Measurements from ENCODE around the gene ACOXL. TPM values are rescaled to one million over a fixed set of nuclear protein-coding genes. Genes with fewer than 3 reads are reported as not detected.

The ACOXL gene
- total RNA-seq, 2 donors from 2014 or later, result not detected

DNA sequence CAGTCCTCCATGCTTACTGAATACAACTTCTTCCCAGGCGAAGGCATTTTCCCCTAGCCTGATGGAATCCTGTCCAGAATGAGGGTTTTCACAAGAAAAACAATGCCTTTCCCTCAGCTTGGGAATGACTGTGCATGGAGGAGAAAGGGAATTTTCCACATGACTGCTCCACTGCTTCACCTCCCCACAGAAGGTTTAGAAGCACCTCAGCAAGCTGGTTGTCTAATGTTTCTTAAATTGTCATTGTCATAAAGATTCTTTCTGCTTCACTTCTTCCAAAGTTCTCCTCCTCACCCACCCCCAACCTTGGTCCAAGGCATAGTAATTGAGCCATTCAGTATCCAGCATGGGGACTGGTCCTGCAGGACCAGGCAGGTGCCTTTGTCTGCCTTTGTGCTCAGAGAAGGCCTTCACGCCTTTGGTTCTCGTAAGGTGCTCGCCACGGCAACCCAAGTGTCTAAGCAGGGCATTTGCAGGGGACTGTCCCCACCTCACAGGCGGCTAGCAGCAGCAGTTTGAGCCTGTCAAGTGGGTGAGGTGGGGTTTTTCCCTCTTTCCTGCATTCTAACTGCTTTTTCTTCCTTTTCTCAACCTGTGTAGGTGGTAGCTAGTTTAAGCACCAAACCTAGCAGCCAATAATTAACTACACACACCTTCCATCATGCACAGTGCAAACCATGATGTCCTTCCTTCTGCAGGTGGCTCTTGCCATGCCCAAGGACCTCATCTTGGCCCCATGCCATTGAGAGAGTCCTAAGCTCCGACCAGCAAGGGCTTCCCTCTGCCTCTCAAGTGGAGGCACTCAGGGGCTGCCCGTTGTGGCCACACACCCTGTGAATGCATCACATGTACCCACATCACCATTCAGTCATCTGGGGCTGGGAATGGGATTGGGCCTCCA lies 322.7 kb downstream of the ACOXL start:
- DNase-seq (ENCODE audit: low spot score) (no peak), ATAC-seq (ENCODE audit: insufficient number of reproducible peaks, low FRiP score, low read depth) (no peak)
- Histone ChIP-seq H3K4me1 (ENCODE audit: control insufficient read depth in 1 of 2, low read depth in 2 of 2) (no peaks in the 10 kb centered on the region), H3K27me3 (replicated peaks; ENCODE audit: insufficient read depth) (no peaks in the 10 kb centered on the region), H3K9me3 (no peaks in the 10 kb centered on the region), H3K4me3 (no peak overlapping the region), H3K27ac (no peak overlapping the region), H3K36me3 (no peaks in the 10 kb centered on the region)
- TF ChIP-seq, protein P1, sequence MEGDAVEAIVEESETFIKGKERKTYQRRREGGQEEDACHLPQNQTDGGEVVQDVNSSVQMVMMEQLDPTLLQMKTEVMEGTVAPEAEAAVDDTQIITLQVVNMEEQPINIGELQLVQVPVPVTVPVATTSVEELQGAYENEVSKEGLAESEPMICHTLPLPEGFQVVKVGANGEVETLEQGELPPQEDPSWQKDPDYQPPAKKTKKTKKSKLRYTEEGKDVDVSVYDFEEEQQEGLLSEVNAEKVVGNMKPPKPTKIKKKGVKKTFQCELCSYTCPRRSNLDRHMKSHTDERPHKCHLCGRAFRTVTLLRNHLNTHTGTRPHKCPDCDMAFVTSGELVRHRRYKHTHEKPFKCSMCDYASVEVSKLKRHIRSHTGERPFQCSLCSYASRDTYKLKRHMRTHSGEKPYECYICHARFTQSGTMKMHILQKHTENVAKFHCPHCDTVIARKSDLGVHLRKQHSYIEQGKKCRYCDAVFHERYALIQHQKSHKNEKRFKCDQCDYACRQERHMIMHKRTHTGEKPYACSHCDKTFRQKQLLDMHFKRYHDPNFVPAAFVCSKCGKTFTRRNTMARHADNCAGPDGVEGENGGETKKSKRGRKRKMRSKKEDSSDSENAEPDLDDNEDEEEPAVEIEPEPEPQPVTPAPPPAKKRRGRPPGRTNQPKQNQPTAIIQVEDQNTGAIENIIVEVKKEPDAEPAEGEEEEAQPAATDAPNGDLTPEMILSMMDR (IDR thresholded peaks at IDR 0.05), result no peak

DNA sequence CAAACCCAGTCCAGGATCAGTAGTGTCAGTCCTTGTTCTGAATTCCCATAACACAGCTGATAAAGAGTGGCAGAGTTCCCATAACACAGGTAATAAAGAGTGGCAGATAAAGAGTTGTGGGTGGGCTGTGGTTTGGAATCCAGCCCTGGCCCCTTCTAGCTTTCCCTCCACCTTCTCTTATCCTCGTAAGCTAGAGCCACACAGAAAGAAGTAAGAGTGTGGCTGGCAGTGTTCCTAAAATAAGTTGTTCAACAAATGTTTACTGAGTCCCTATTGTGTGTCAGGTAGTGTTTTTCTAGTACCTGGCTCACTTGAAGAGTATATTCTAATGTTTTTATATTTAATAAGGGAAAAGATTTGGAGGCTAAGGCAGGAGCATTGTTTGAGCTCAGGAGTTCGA lies 323.4 kb downstream of the ACOXL start:
- Histone ChIP-seq H3K36me3 (no peaks in the 10 kb centered on the region), H3K9me3 (no peaks in the 10 kb centered on the region), H3K4me3 (no peak overlapping the region), H3K27ac (no peak overlapping the region), H3K4me1 (ENCODE audit: control insufficient read depth in 1 of 2, low read depth in 2 of 2) (no peaks in the 10 kb centered on the region), H3K27me3 (replicated peaks; ENCODE audit: insufficient read depth) (no peaks in the 10 kb centered on the region)
- TF ChIP-seq, protein P1 (IDR thresholded peaks at IDR 0.05), result no peak
- no peak for ATAC-seq (ENCODE audit: insufficient number of reproducible peaks, low FRiP score, low read depth)
- DNase-seq (ENCODE audit: low spot score), result no peak

DNA sequence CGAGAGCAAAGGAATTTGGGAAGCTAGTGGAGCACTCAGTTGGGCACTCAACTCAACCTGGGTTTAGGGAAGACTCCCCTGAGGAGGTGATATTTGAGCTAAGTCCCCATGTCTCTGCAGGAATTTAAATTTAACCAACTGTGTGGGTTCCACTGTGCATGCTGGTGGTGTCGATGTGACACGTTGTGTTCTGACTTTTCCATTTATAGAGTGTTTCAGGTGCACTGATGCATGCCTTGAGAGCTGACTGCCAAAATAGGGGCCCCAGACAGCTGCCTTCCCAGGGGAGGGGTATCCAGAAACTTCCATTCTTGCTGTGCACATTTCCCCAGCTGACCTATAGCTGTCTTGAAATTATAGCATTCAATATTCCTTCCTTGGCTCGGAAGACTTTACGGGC lies 324.7 kb downstream of the ACOXL start:
- Histone ChIP-seq H3K9me3 (no peaks in the 10 kb centered on the region), H3K27me3 (replicated peaks; ENCODE audit: insufficient read depth) (no peaks in the 10 kb centered on the region), H3K4me1 (ENCODE audit: control insufficient read depth in 1 of 2, low read depth in 2 of 2) (no peaks in the 10 kb centered on the region), H3K4me3 (no peak overlapping the region), H3K36me3 (no peaks in the 10 kb centered on the region), H3K27ac (no peak overlapping the region)
- no peak for ATAC-seq (ENCODE audit: insufficient number of reproducible peaks, low FRiP score, low read depth)
- DNase-seq (ENCODE audit: low spot score), result no peak
- TF ChIP-seq, protein P1 (IDR thresholded peaks at IDR 0.05), result no peak

DNA sequence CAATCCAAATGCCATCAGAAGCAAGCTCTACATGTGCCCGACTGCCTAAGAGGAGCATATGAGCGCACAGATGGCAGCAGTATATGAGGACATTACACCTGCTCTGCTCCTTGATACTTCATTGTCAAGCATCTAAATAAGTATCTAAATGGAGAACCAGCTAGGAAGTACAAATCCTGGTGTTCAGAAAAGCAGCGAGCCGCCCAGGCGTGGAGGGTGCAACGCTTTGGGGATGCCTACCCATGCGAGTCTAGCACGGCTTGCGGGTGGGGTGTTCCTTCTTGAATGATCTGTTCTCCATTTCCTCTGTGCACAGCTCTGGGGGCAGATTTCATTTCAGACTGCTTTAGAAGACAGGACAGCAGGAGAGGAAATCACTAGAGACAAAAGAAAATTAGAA lies 325.3 kb downstream of the ACOXL start:
- no peaks in the 10 kb centered on the region for H3K27me3 ChIP-seq (replicated peaks; ENCODE audit: insufficient read depth)
- no peaks in the 10 kb centered on the region for H3K4me1 ChIP-seq (ENCODE audit: control insufficient read depth in 1 of 2, low read depth in 2 of 2)
- H3K4me3 ChIP-seq, result no peak overlapping the region
- H3K27ac ChIP-seq, result no peak overlapping the region
- no peak for ATAC-seq (ENCODE audit: insufficient number of reproducible peaks, low FRiP score, low read depth)
- TF ChIP-seq, protein P1 (IDR thresholded peaks at IDR 0.05), result no peak
- no peaks in the 10 kb centered on the region for H3K36me3 ChIP-seq
- no peak for DNase-seq (ENCODE audit: low spot score)
- H3K9me3 ChIP-seq, result no peaks in the 10 kb centered on the region

DNA sequence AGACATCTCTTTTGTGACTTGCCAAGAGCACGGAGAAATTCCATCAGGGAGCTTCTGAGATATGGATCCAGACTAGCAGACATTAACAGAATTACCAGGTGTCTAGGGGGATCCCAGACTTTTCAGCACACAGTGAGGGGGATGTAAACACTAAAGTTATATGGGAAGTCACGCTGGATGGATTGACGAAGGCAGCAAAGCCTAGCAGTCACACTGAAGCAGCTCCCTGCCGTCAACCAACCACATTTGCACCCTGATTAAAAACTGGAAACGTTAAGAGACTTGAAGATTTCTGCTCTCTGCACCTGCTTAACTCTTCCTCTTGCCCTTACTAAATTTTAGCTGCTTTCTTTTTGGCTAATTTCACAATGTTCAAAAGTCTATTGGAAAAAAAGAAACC lies 325.9 kb downstream of the ACOXL start:
- no peaks in the 10 kb centered on the region for H3K4me1 ChIP-seq (ENCODE audit: control insufficient read depth in 1 of 2, low read depth in 2 of 2)
- no peaks in the 10 kb centered on the region for H3K36me3 ChIP-seq
- no peaks in the 10 kb centered on the region for H3K27me3 ChIP-seq (replicated peaks; ENCODE audit: insufficient read depth)
- H3K9me3 ChIP-seq, result no peaks in the 10 kb centered on the region
- TF ChIP-seq, protein P1 (IDR thresholded peaks at IDR 0.05), result no peak
- no peak for ATAC-seq (ENCODE audit: insufficient number of reproducible peaks, low FRiP score, low read depth)
- no peak overlapping the region for H3K4me3 ChIP-seq
- no peak for DNase-seq (ENCODE audit: low spot score)
- H3K27ac ChIP-seq, result no peak overlapping the region

All from thoracic aorta (tissue), 2 donors.